Epithelial cell of proximal tubule (primary cell): ENCODE results near the gene ARHGAP26. TPM values are rescaled to one million over a fixed set of nuclear protein-coding genes. Genes with fewer than 3 reads are reported as not detected.

ENCODE experiments used
- DNase-seq: peaks from one replicate; pipeline ENCODE4 v3.0.0-alpha.2; 2011; ENCODE audit warnings: low read depth
- H3K4me3 ChIP-seq: 2 replicates; pipeline ENCODE4 v1.5.1; 2011; ENCODE audit warnings: low read depth, mild to moderate bottlenecking, low read length
- total RNA-seq: library from RNA; depleted of rRNA; stranded (reverse); fragments of >200 nt; gene quantifications from 2 replicates; pipeline ENCODE4 v1.2.3, GENCODE V29; 2015
- TF ChIP-seq, protein P1 (sequence below): conservative IDR thresholded peaks from 2 replicates; pipeline ENCODE4 v1.5.1; 2012; ENCODE audit warnings: low read depth, mild to moderate bottlenecking, low read length

Gene ARHGAP26
- total RNA-seq, 1 donor from 2014 or later, result 7.0 TPM

- no peak for DNase-seq
- TF ChIP-seq, protein P1, sequence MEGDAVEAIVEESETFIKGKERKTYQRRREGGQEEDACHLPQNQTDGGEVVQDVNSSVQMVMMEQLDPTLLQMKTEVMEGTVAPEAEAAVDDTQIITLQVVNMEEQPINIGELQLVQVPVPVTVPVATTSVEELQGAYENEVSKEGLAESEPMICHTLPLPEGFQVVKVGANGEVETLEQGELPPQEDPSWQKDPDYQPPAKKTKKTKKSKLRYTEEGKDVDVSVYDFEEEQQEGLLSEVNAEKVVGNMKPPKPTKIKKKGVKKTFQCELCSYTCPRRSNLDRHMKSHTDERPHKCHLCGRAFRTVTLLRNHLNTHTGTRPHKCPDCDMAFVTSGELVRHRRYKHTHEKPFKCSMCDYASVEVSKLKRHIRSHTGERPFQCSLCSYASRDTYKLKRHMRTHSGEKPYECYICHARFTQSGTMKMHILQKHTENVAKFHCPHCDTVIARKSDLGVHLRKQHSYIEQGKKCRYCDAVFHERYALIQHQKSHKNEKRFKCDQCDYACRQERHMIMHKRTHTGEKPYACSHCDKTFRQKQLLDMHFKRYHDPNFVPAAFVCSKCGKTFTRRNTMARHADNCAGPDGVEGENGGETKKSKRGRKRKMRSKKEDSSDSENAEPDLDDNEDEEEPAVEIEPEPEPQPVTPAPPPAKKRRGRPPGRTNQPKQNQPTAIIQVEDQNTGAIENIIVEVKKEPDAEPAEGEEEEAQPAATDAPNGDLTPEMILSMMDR, result no peak
- H3K4me3 ChIP-seq, result no peak overlapping the region
Measured at GRCh38 chr5:143061161-143061945, 291.2 kb downstream of the ARHGAP26 start.

DNA sequence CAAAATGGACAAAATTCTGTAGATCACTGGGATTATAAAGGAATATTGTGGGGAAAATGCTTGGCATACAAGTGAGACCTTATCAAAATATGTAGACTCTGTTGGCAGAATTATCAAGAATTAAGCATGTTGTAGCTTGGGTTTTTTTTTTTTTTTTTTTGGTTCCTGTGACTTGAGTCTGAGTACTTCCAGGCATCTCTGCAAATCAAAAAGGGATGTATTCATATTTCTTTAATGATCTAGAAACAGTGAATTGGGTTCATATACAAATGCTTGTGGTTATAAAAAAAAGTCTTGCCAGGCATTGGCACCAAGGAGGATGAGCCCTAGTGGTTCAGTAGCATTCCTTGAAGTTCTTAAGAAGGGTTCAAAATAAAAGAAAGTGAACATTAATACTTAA is 292.2 kb downstream of the ARHGAP26 start:
- H3K4me3 ChIP-seq, result no peak overlapping the region
- TF ChIP-seq, protein P1, result no peak
- DNase-seq, result no peak

DNA sequence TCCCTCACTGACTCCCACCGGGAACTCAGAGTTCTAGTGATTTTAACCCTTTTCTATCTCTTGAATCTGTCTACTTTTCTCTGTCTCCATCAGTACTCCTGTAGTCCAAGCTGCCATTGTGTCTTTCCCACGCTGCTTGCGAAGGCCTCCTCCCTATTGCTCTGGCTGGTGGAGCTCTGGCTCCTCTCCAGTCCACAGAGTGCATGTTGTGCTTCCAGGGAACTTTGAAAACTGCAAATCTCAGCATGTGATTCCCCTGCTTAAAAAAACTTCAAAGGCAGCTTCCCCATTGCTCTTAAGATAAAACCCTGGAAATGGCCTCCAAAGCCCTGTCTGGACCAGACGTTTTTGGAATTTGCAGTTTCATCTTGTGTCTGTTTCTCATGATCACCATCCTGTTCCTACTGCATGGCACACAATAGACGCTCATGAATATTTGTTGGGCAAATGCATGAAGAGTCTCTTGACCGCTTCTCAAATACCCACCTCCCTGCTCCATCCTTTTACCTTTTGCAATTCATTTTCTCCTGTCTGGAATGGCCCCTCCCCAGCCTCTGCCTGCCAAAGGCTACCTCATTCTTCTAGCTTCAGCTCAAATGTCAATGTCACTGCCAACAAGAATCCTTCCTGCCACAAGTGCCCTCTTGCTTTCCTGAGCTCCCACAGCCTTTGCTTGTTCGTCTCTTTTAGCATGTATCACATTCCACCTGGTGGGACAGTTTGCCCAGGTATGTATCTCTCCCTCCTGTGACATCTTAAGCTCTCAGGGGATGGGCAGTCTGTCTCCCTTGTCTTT is 293.2 kb downstream of the ARHGAP26 start:
- TF ChIP-seq, protein P1, result no peak
- no peak for DNase-seq
- no peak overlapping the region for H3K4me3 ChIP-seq

GRCh38 chr5:143064218-143064641 is 294.1 kb downstream of the ARHGAP26 start:
- TF ChIP-seq, protein P1, result no peak
- DNase-seq, result no peak

GRCh38 chr5:143064676-143065075 is 294.5 kb downstream of the ARHGAP26 start:
- no peak overlapping the region for H3K4me3 ChIP-seq
- no peak for DNase-seq
- TF ChIP-seq, protein P1, result no peak

More at GRCh38 chr5:143064218-143064641, 294.1 kb downstream of the ARHGAP26 start:
- H3K4me3 ChIP-seq, result no peak overlapping the region

- no peak overlapping the region for H3K4me3 ChIP-seq
- DNase-seq, result no peak
- TF ChIP-seq, protein P1, result no peak
Measured at GRCh38 chr5:143065185-143065965, 295.2 kb downstream of the ARHGAP26 start.
